Thoracic aorta (tissue), 2 donors: Measurements from ENCODE around the gene FBXO22. TPM values are rescaled to one million over a fixed set of nuclear protein-coding genes. Genes with fewer than 3 reads are reported as not detected.

Experiments used
- ATAC-seq: fragments of 150-250 bp; one replicate; pipeline ENCODE4 v1.8.0; 2017; ENCODE audit warnings: low read depth; ENCODE audit not compliant: insufficient number of reproducible peaks, low FRiP score
- DNase-seq: peaks from one replicate; pipeline ENCODE4 v3.0.0-alpha.2; 2020; ENCODE audit warnings: low spot score
- H3K27ac ChIP-seq, 2 donors: fragments of 200-600 bp; sonication (generic); 1 replicate in 1 of 2; 2 replicates in 1 of 2; pipeline ENCODE4 v1.5.1; 2016; ENCODE audit warnings: mild to moderate bottlenecking in 2 of 2, moderate library complexity in 2 of 2
- H3K27me3 ChIP-seq: fragments of 200-600 bp; sonication (generic); replicated peaks from 2 replicates; pipeline ENCODE4 v1.6.0; 2016; ENCODE audit warnings: mild to moderate bottlenecking; ENCODE audit not compliant: insufficient read depth
- H3K36me3 ChIP-seq: fragments of 200-600 bp; sonication (generic); one replicate; pipeline ENCODE4 v1.5.1; 2016
- H3K4me1 ChIP-seq, 2 donors: fragments of 200-600 bp; sonication (generic); 1 replicate in 1 of 2; 2 replicates in 1 of 2; pipeline versions ENCODE4 v1.5.1 to v1.6.0; 2016; ENCODE audit warnings: low read depth in 2 of 2, mild to moderate bottlenecking in 1 of 2; ENCODE audit not compliant: control insufficient read depth in 1 of 2
- H3K4me3 ChIP-seq: fragments of 200-600 bp; sonication (generic); 2 replicates; pipeline ENCODE4 v1.5.1; 2016; ENCODE audit warnings: mild to moderate bottlenecking
- H3K9me3 ChIP-seq: fragments of 200-600 bp; sonication (generic); 2 replicates; pipeline ENCODE4 v1.5.1; 2016
- total RNA-seq, 2 donors: library from RNA; depleted of rRNA; stranded (reverse); fragments of >200 nt; gene quantifications; one replicate each; pipeline versions ENCODE4 v1.1.0 to v1.2.3, GENCODE V29; 2016
- TF ChIP-seq, protein P1 (sequence below): fragments of 200-600 bp; sonication (generic); IDR thresholded peaks from one replicate; pipeline ENCODE4 v1.5.1; 2019; ENCODE audit warnings: antibody characterized with exemption

The FBXO22 gene
- total RNA-seq, 2 donors from 2014 or later: 14.7 to 20.7 TPM

DNA sequence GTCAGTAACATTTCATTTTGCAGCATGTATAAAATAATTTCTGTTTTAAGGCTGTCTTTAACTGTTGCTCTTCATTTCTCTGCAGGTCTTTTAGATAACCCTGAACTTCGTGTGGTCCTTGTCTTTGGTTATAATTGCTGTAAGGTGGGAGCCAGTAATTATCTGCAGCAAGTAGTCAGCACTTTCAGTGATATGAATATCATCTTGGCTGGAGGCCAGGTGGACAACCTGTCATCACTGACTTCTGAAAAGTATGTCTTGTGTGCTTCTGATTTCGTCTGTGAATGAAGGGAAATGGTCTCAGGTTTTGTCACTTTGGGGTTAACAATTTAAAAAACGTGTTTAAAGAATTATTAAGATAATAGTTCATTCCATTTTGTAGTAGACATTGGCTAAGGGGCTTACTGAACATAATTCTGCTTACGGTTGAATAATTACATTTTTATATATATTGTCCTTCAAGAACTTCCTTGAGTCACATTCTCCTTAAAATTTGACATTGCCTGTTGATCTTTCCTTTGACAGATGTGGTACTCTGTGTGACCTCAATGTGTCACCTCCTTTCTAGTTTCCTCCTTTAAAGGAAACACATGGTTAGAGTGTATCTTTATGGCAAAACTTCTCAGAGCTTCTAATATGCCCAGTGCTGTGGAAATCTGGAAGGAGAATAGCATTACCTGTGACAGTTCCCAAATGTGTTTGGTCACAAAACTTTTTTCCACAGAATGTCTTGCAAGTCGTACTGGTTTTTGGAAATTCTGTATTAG is 26.3 kb downstream of the FBXO22 start:
- no peaks in the 10 kb centered on the region for H3K27me3 ChIP-seq
- no peak overlapping the region for H3K4me3 ChIP-seq
- ATAC-seq (no peak), DNase-seq (no peak)
- no peak overlapping the region for H3K27ac ChIP-seq
- peaks cover 12% of the 10 kb centered on the region for H3K36me3 ChIP-seq
- H3K9me3 ChIP-seq: no peaks in the 10 kb centered on the region
- TF ChIP-seq, protein P1, sequence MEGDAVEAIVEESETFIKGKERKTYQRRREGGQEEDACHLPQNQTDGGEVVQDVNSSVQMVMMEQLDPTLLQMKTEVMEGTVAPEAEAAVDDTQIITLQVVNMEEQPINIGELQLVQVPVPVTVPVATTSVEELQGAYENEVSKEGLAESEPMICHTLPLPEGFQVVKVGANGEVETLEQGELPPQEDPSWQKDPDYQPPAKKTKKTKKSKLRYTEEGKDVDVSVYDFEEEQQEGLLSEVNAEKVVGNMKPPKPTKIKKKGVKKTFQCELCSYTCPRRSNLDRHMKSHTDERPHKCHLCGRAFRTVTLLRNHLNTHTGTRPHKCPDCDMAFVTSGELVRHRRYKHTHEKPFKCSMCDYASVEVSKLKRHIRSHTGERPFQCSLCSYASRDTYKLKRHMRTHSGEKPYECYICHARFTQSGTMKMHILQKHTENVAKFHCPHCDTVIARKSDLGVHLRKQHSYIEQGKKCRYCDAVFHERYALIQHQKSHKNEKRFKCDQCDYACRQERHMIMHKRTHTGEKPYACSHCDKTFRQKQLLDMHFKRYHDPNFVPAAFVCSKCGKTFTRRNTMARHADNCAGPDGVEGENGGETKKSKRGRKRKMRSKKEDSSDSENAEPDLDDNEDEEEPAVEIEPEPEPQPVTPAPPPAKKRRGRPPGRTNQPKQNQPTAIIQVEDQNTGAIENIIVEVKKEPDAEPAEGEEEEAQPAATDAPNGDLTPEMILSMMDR: no peak
- H3K4me1 ChIP-seq: peaks cover 0 to 9% of the 10 kb centered on the region in 2 donors

DNA sequence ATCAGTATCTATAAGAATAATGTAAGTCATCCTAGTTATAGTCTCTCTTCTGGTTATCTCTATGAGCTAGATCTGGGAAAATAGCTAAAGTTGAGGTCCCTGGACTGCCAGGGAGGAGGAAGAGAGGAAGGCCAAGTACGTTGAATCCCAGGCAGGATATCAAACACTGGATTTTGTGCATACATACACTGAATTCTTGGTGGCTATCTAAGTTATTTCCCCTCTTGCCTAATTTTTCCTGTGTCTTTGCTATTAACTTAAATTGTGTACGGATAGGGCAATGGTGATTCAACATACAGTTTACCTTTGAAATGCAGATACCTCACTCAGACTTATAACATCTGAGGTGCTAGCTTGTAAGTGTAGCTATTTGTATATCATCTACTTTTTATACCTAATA is 27.2 kb downstream of the FBXO22 start:
- Histone ChIP-seq H3K27ac (no peak overlapping the region), H3K27me3 (no peaks in the 10 kb centered on the region), H3K4me3 (no peak overlapping the region), H3K4me1 (peaks cover 0 to under 1% of the 10 kb centered on the region in 2 donors), H3K36me3 (peaks cover 15% of the 10 kb centered on the region), H3K9me3 (no peaks in the 10 kb centered on the region)
- TF ChIP-seq, protein P1: no peak
- ATAC-seq (no peak), DNase-seq (no peak)

DNA sequence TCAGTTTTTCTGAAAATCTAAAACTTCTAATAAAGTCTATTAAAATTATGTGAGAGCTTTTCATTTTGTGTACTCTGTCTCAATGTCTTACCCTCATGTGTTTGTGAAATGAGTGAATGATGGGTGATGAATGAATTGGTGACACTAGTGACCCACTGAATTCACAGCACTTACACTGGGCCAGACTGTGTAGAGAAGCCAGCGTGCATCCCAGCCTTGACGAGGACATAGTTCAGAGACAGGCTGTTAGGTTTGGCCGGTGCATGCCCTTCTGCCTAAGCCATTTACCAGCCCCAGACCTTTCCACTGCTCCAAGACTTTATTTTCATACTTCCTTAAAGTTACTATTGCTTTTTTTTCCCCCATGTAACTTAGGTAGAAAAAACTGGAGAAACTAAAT is 38.8 kb downstream of the FBXO22 start:
- Histone ChIP-seq H3K36me3 (no peaks in the 10 kb centered on the region), H3K27me3 (no peaks in the 10 kb centered on the region), H3K4me1 (no peaks in the 10 kb centered on the region), H3K9me3 (no peaks in the 10 kb centered on the region), H3K4me3 (no peak overlapping the region), H3K27ac (no peak overlapping the region)
- no peak for DNase-seq
- no peak for ATAC-seq
- TF ChIP-seq, protein P1: no peak

DNA sequence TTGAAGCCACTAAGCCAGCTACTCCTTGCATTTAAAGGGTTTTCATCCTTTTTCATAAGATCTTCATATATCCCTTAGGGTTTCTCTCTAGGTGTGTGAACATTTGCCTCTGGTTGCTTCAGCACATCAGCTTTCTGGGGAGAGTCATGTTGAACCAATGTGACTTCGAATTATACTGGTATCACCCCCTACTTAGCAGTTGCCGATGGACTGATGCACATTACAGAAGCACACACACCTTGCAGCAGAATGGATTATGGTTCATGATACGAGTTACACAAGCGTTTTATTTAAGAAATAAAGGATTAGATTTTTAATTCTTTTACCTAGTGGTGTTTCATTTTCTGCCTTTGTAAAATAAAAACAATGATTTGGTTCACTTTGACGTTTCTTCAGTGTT is 39.6 kb downstream of the FBXO22 start:
- Histone ChIP-seq H3K4me3 (no peak overlapping the region), H3K27me3 (no peaks in the 10 kb centered on the region), H3K4me1 (no peaks in the 10 kb centered on the region), H3K27ac (no peak overlapping the region), H3K36me3 (no peaks in the 10 kb centered on the region), H3K9me3 (no peaks in the 10 kb centered on the region)
- DNase-seq (no peak), ATAC-seq (no peak)
- TF ChIP-seq, protein P1: no peak

DNA sequence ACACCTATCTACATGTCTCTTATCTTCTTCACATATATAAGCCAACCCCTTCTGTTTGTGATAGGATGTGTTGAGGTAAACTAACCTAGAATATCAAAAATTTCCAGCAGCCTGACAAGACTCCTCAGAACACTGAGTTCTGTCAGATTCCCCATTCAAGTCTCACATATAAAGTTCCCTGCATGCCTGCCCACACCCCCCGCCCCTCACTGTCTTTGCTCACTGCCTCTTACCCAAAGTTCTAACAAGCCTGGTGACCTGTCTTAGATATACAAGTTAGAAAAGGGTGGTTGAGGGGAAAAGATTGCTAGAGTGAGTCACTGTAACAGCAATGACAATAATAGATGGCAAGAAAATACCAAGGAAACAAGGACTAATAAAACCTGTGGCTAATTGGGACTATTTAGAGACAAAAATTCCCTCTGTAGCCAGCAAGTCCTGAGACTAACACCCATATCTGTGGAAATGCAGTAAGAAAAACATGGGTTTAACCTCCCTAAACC is 40.1 kb downstream of the FBXO22 start:
- ATAC-seq (no peak), DNase-seq (no peak)
- TF ChIP-seq, protein P1: no peak
- Histone ChIP-seq H3K9me3 (no peaks in the 10 kb centered on the region), H3K27me3 (no peaks in the 10 kb centered on the region), H3K4me1 (no peaks in the 10 kb centered on the region), H3K4me3 (no peak overlapping the region), H3K27ac (no peak overlapping the region), H3K36me3 (no peaks in the 10 kb centered on the region)
